ENCODE results near the gene SCN7A. TPM values are rescaled to one million over a fixed set of nuclear protein-coding genes. Genes with fewer than 3 reads are reported as not detected.
A peak's percentile ranks its signal among the peaks of the same experiment; 100 is the strongest.

SCN7A gene
- total and polyA plus RNA-seq, 2 of the 4 experiments (the other 2 are of a cell fraction), result 0.39 to 0.90 TPM

GRCh38 chr2:166418853-166419615 is 75.0 kb downstream of the SCN7A start:
- H3K56ac ChIP-seq (ENCODE audit: extremely low read depth, insufficient read depth, low read length), result no peak overlapping the region
- no peak overlapping the region for H2BK120ac ChIP-seq (ENCODE audit: low read depth, low read length)
- H4K8ac ChIP-seq (ENCODE audit: low read depth in 2 of 2, low read length in 2 of 2), result no peak overlapping the region; a peak in 1 of 4 replicates
- no TSS peak for BruUV-seq (replicated peaks)
- DNase-seq (no peak), ATAC-seq (ENCODE audit: low read depth) (no peak)
- TF ChIP-seq RFX5 (IDR thresholded peaks at IDR 0.05; ENCODE audit: low read depth, low read length) (no peak), POLR2A (IDR thresholded peaks at IDR 0.05; ENCODE audit: low read depth, low read length) (no peak), NFE2L2 (IDR thresholded peaks at IDR 0.05; ENCODE audit: low read depth, low read length) (no peak), CTCF (conservative IDR thresholded peaks at IDR 0.05; ENCODE audit: low read depth, low read length) (no peak), MXI1 (IDR thresholded peaks at IDR 0.05; ENCODE audit: borderline replicate concordance, low read depth, low read length) (no peak), MAZ (IDR thresholded peaks at IDR 0.05; ENCODE audit: borderline replicate concordance, low read depth, low read length) (no peak), RAD21 (IDR thresholded peaks at IDR 0.05; ENCODE audit: low read length) (no peak), ELK1 (IDR thresholded peaks at IDR 0.05; ENCODE audit: borderline replicate concordance, low read depth, low read length) (no peak), CHD1 (IDR thresholded peaks at IDR 0.05; ENCODE audit: low read depth, low read length) (no peak), BHLHE40 (IDR thresholded peaks at IDR 0.05; ENCODE audit: low read depth, low read length) (no peak), SMC3 (IDR thresholded peaks at IDR 0.05; ENCODE audit: low read depth, low read length) (no peak), CEBPB (IDR thresholded peaks at IDR 0.05; ENCODE audit: low read depth, low read length) (no peak)
- TF ChIP-seq, protein P1, sequence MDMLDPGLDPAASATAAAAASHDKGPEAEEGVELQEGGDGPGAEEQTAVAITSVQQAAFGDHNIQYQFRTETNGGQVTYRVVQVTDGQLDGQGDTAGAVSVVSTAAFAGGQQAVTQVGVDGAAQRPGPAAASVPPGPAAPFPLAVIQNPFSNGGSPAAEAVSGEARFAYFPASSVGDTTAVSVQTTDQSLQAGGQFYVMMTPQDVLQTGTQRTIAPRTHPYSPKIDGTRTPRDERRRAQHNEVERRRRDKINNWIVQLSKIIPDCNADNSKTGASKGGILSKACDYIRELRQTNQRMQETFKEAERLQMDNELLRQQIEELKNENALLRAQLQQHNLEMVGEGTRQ (IDR thresholded peaks at IDR 0.05; ENCODE audit: low read depth, low read length), result no peak
- no peaks in the 10 kb centered on the region for H3K9me3 ChIP-seq (ENCODE audit: control insufficient read depth, insufficient read depth, low read length)
- no peak overlapping the region; the same call in 2 of the 3 replicates for H2BK15ac ChIP-seq (ENCODE audit: low read depth, low read length)
- no peak overlapping the region for H3K4me2 ChIP-seq (ENCODE audit: low read depth, low read length)
- H4K91ac ChIP-seq (ENCODE audit: insufficient read depth, low read depth, low read length), result no peak overlapping the region
- no peak overlapping the region for H3K18ac ChIP-seq (ENCODE audit: low read depth, low read length)
- no peak overlapping the region for H3K27ac ChIP-seq (ENCODE audit: insufficient read depth, low read length)
- dilution Hi-C loops (cut with HindIII; ENCODE audit: low sequenced_read_pairs, unreplicated experiment), result no loop called here
- no peak overlapping the region for H3K23ac ChIP-seq (ENCODE audit: low read depth, low read length)
- no peak overlapping the region for H3K4ac ChIP-seq (ENCODE audit: low read depth, low read length)
- H4K20me1 ChIP-seq (ENCODE audit: insufficient read depth, low read length), result no peaks in the 10 kb centered on the region
- no peaks in the 10 kb centered on the region for H3K27me3 ChIP-seq (ENCODE audit: control insufficient read depth, insufficient read depth, low read length)
- no peaks in the 10 kb centered on the region for H3K4me1 ChIP-seq (ENCODE audit: control insufficient read depth, insufficient read depth, low read length)
- H3K9ac ChIP-seq (ENCODE audit: low read depth, low read length), result no peak overlapping the region
- intact Hi-C loops (cut with micrococcal nuclease), result loop anchor here (1.0 to 5.0 kb wide), 4 partner anchors 58 to 360 kb away; partner anchors contain the start of gene SCN1A
- no peak overlapping the region for H2AK5ac ChIP-seq (ENCODE audit: low read depth, low read length)
- 0 out of 2 replicates have a peak overlapping the region, but pooled peaks have one; percentile 6 for H4K5ac ChIP-seq (ENCODE audit: low read depth, low read length)
- H2BK5ac ChIP-seq (ENCODE audit: low read depth, low read length, poor library complexity, severe bottlenecking), result no peak overlapping the region
- H2AFZ ChIP-seq (replicated peaks; ENCODE audit: low read length, poor library complexity), result no peak overlapping the region
- ChIA-PET POLR2A (ENCODE audit: unreplicated experiment) (interaction anchor here (0.6 kb wide), 1 partner anchor 279 kb away, joined by 3 read pairs; no protein-coding TSS in a partner anchor), CTCF (interaction anchor here (0.5 to 1.2 kb wide), 6 partner anchors 8 to 276 kb away, joined by 3 to 7 read pairs (median 3); no protein-coding TSS in a partner anchor)
- no peak overlapping the region for H3K4me3 ChIP-seq (ENCODE audit: insufficient read depth, low read depth, low read length)
- no CpG with 5 or more reads among the region's 5 CpGs for WGBS, 2 experiments (ENCODE audit: extremely low coverage in 2 of 2, insufficient read length in 1 of 2)
- no peaks in the 10 kb centered on the region for H3K36me3 ChIP-seq (ENCODE audit: control insufficient read depth, insufficient read depth, low read length)
- no peak overlapping the region for H2AK9ac ChIP-seq (replicated peaks; ENCODE audit: low read depth, low read length, poor library complexity)
- no peaks in the 10 kb centered on the region for H3K9me1 ChIP-seq (ENCODE audit: insufficient read depth, low read length)
- peak overlapping the region; percentile 90; the same call in 1 of the 2 replicates for H2BK20ac ChIP-seq (ENCODE audit: low read depth, low read length)
- H3K79me1 ChIP-seq (ENCODE audit: low read depth in 1 of 2, low read length in 2 of 2), result no peaks in the 10 kb centered on the region
- H3K14ac ChIP-seq (replicated peaks; ENCODE audit: low read depth, low read length), result no peak overlapping the region
- in situ Hi-C loops (cut with MboI; ENCODE audit: low sequenced_read_pairs), result loop anchor here (25.0 kb wide), 1 partner anchor 457 kb away; the partner anchor contains the start of gene TTC21B
